CD4-positive, alpha-beta T cell treated with Interferon alpha-2 for 1 hour (primary cell): ENCODE data around the gene HOXC11.

Experiments
- DNase-seq, 2 donors: peaks; one replicate each; pipeline ENCODE4 v3.0.0-alpha.2; 2020 to 2022

HOXC11 gene

GRCh38 chr12:53960187-53961024, 12.5 kb upstream of the HOXC11 start:
- no peak for DNase-seq

GRCh38 chr12:53961025-53961761, 11.7 kb upstream of the HOXC11 start:
- no peak for DNase-seq

- no peak for DNase-seq
These were observed 9.9 kb upstream of the HOXC11 start for GRCh38 chr12:53963005-53963404.

GRCh38 chr12:53963434-53964314, 9.3 kb upstream of the HOXC11 start:
- no peak for DNase-seq

GRCh38 chr12:53964315-53964713, 8.6 kb upstream of the HOXC11 start:
- DNase-seq, result no peak

GRCh38 chr12:53965281-53966084, 7.4 kb upstream of the HOXC11 start:
- DNase-seq, result no peak

- no peak for DNase-seq
These were observed 6.9 kb upstream of the HOXC11 start for GRCh38 chr12:53966085-53966384.

- no peak for DNase-seq
These were observed 6.4 kb upstream of the HOXC11 start for GRCh38 chr12:53966385-53967133.

- no peak for DNase-seq
These were observed 5.5 kb upstream of the HOXC11 start for GRCh38 chr12:53967421-53967925.

GRCh38 chr12:53968214-53969127, 4.5 kb upstream of the HOXC11 start:
- DNase-seq, result no peak

- DNase-seq, result no peak
These were observed 3.2 kb upstream of the HOXC11 start for GRCh38 chr12:53969588-53970259.

GRCh38 chr12:53970451-53970850, 2.5 kb upstream of the HOXC11 start:
- no peak for DNase-seq

- no peak for DNase-seq
These were observed 1.8 kb upstream of the HOXC11 start for GRCh38 chr12:53971129-53971528.

- DNase-seq, result no peak
These were observed 1.2 kb upstream of the HOXC11 start for GRCh38 chr12:53971686-53972085.

- no peak for DNase-seq
These were observed 699 bp upstream of the HOXC11 start for GRCh38 chr12:53972152-53972702.

- no peak for DNase-seq
These were observed 513 bp downstream of the HOXC11 start for GRCh38 chr12:53973236-53974042.

GRCh38 chr12:53974084-53975063, 1.4 kb downstream of the HOXC11 start, which contains the start of gene HOTAIR:
Gene HOTAIR (minus strand): TSS chr12:53974954.
- DNase-seq, result peak in 1 of 2 donors; percentile 42
